ENCODE results near the gene NUDT3. TPM values are rescaled to one million over a fixed set of nuclear protein-coding genes. Genes with fewer than 3 reads are reported as not detected.

Gene NUDT3
- polyA plus RNA-seq, 1 of the 3 experiments (the other 2 are of a cell fraction), result 11.9 TPM

DNA sequence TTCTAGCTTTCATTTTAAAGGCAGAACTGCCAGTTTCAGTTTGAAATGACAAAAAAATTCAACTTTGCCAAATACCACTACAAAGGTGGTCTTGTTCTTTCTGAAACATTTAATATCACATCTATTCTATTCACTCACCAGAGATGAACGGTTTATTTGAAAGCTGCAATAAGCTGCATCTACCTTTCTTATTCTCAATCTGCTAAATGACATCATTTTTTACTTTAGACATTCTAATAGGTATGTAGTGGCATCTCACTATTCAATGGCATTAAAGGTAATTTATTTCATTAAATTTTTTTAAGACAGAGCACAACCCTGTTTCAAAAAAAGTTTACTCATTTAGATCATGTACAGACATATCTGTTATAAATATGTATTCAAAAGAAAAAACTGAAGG, 77.2 kb downstream of the NUDT3 start:
- Histone ChIP-seq H4K20me1 (ENCODE audit: insufficient read depth) (peaks cover 13% of the 10 kb centered on the region), H3F3A (replicated peaks; ENCODE audit: insufficient read depth) (peaks cover 3% of the 10 kb centered on the region), H3K4me1 (ENCODE audit: control insufficient read depth in 1 of 2, insufficient read depth in 2 of 2, low read depth in 1 of 2, low read length in 1 of 2) (no peaks in the 10 kb centered on the region), H3K27me3 (ENCODE audit: insufficient read depth) (no peaks in the 10 kb centered on the region), H3K9me3 (no peaks in the 10 kb centered on the region), H3K9me2 (no peaks in the 10 kb centered on the region), H2AFZ (ENCODE audit: low read depth) (no peak overlapping the region), H3K4me2 (no peak overlapping the region), H3K27ac (ENCODE audit: low read depth in 2 of 2, low read length in 1 of 2) (no peak overlapping the region), H3K4me3 (ENCODE audit: low read depth in 2 of 2, low read length in 1 of 2) (no peak overlapping the region), H3K9ac (no peak overlapping the region), H3K36me3 (replicated peaks in 1 of 2; ENCODE audit: control insufficient read depth in 1 of 2, insufficient read depth in 2 of 2, low read length in 1 of 2) (no peaks in the 10 kb centered on the region), H3K79me2 (ENCODE audit: insufficient read depth) (peaks cover 28% of the 10 kb centered on the region)
- TF ChIP-seq JUND (IDR thresholded peaks at IDR 0.05) (no peak), POLR2AphosphoS5 (IDR thresholded peaks at IDR 0.05; ENCODE audit: low read depth, low read length) (no peak), TEAD4 (IDR thresholded peaks at IDR 0.05; ENCODE audit: borderline replicate concordance, insufficient read depth) (no peak)
- TF ChIP-seq, protein P1, sequence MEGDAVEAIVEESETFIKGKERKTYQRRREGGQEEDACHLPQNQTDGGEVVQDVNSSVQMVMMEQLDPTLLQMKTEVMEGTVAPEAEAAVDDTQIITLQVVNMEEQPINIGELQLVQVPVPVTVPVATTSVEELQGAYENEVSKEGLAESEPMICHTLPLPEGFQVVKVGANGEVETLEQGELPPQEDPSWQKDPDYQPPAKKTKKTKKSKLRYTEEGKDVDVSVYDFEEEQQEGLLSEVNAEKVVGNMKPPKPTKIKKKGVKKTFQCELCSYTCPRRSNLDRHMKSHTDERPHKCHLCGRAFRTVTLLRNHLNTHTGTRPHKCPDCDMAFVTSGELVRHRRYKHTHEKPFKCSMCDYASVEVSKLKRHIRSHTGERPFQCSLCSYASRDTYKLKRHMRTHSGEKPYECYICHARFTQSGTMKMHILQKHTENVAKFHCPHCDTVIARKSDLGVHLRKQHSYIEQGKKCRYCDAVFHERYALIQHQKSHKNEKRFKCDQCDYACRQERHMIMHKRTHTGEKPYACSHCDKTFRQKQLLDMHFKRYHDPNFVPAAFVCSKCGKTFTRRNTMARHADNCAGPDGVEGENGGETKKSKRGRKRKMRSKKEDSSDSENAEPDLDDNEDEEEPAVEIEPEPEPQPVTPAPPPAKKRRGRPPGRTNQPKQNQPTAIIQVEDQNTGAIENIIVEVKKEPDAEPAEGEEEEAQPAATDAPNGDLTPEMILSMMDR (IDR thresholded peaks at IDR 0.05), result no peak
- ChIA-PET POLR2A (no interaction called here), CTCF (interaction anchor here (0.8 to 1.6 kb wide), 2 partner anchors 9 to 66 kb away, joined by 3 to 4 read pairs; partner anchors contain the start of gene SMIM29)
- WGBS (ENCODE audit: low lambda C conversion rate), result 94% methylated on average over 1 of the region's 1 CpG
- no peak for DNase-seq

DNA sequence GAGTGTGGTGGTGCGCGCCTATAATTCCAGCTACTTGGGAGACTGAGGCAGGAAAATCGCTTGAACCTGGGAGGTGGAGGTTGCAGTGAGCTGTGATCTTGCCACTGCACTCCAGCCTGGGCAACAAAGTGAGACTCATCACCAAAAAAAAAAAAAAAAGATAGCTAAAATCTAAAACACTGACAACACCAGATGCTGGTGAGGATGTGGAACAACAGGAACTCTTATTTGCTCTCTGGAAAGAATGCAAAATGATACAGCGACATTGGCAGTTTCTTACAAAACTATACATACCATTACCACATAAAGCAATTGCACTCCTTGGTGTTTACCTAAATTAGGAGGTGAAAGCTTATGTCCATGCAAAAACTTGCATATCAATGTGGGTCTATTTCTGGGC, 80.2 kb downstream of the NUDT3 start:
- Histone ChIP-seq H3K27ac (ENCODE audit: low read depth in 2 of 2, low read length in 1 of 2) (no peak overlapping the region), H3K4me3 (ENCODE audit: low read depth in 2 of 2, low read length in 1 of 2) (no peak overlapping the region), H3K9ac (no peak overlapping the region), H3K4me2 (no peak overlapping the region), H4K20me1 (ENCODE audit: insufficient read depth) (peaks cover 30% of the 10 kb centered on the region), H3K9me2 (no peaks in the 10 kb centered on the region), H3K9me3 (no peaks in the 10 kb centered on the region), H3F3A (replicated peaks; ENCODE audit: insufficient read depth) (no peaks in the 10 kb centered on the region), H3K36me3 (replicated peaks in 1 of 2; ENCODE audit: control insufficient read depth in 1 of 2, insufficient read depth in 2 of 2, low read length in 1 of 2) (no peaks in the 10 kb centered on the region), H3K27me3 (ENCODE audit: insufficient read depth) (no peaks in the 10 kb centered on the region), H2AFZ (ENCODE audit: low read depth) (no peak overlapping the region), H3K4me1 (ENCODE audit: control insufficient read depth in 1 of 2, insufficient read depth in 2 of 2, low read depth in 1 of 2, low read length in 1 of 2) (no peaks in the 10 kb centered on the region), H3K79me2 (ENCODE audit: insufficient read depth) (peaks cover 53% of the 10 kb centered on the region)
- DNase-seq, result no peak
- ChIA-PET POLR2A (interaction anchor here (0.6 kb wide), 1 partner anchor 104 kb away, joined by 3 read pairs; no protein-coding TSS in a partner anchor), CTCF (interaction anchor here (0.6 kb wide), 1 partner anchor 929 kb away, joined by 3 read pairs; no protein-coding TSS in a partner anchor)
- TF ChIP-seq JUND (IDR thresholded peaks at IDR 0.05) (no peak), SIN3A (IDR thresholded peaks at IDR 0.05; ENCODE audit: borderline replicate concordance, low read depth, low read length) (no peak), NRF1 (IDR thresholded peaks at IDR 0.05; ENCODE audit: low read depth, low read length) (no peak), CHD2 (IDR thresholded peaks at IDR 0.05; ENCODE audit: low read length, partially characterized antibody) (no peak)
- TF ChIP-seq, protein P2, sequence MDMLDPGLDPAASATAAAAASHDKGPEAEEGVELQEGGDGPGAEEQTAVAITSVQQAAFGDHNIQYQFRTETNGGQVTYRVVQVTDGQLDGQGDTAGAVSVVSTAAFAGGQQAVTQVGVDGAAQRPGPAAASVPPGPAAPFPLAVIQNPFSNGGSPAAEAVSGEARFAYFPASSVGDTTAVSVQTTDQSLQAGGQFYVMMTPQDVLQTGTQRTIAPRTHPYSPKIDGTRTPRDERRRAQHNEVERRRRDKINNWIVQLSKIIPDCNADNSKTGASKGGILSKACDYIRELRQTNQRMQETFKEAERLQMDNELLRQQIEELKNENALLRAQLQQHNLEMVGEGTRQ (IDR thresholded peaks at IDR 0.05; ENCODE audit: borderline replicate concordance, low read depth, low read length), result no peak
- TF ChIP-seq, protein P3, sequence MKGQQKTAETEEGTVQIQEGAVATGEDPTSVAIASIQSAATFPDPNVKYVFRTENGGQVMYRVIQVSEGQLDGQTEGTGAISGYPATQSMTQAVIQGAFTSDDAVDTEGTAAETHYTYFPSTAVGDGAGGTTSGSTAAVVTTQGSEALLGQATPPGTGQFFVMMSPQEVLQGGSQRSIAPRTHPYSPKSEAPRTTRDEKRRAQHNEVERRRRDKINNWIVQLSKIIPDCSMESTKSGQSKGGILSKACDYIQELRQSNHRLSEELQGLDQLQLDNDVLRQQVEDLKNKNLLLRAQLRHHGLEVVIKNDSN (IDR thresholded peaks at IDR 0.05; ENCODE audit: borderline replicate concordance, low read depth), result no peak
- WGBS (ENCODE audit: low lambda C conversion rate), result 100% methylated on average over 4 of the region's 4 CpGs
